Measurements from ENCODE around the gene KMO. TPM values are rescaled to one million over a fixed set of nuclear protein-coding genes. Genes with fewer than 3 reads are reported as not detected.
A peak's percentile ranks its signal among the peaks of the same experiment; 100 is the strongest.

The KMO gene
- 1 to 10 TPM in 2 of 4 donors, under 1 TPM in 1, not detected in 1; 0.62 to 3.1 (median 1.1) TPM for total RNA-seq

DNA sequence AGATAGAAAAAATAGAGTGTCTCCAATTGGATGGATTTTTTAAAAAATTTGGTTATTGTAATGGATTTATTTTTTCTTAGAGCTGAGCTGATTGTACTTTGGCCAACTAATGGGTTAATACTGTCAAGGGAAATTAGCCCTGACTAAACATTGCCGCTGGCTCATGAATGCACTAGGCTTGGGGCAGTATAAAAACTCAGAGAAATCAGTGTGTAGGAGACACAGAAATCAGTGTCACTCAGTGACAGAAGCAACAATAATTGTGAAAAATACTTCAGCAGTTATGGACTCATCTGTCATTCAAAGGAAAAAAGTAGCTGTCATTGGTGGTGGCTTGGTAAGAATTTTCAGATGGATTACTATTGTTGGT lies at the start of gene KMO:
TSS of gene KMO (plus strand) at position 217 of the 370 bp plus-strand sequence. CDS start at position 284, 67 bp downstream.
- WGBS, 2 donors (ENCODE audit: low coverage in 1 of 2), result 0 to 22% methylated on average over 1 of the region's 1 CpG
- Histone ChIP-seq H3K27me3 (peaks cover 15% of the 10 kb centered on the region), H3K27ac (peak within 1 kb of the TSS in 1 of 4 donors; percentile 28), H3K36me3 (no peaks in the 10 kb centered on the region), H3K4me3 (peak within 1 kb of the TSS; percentile 35 to 49), H3K4me1 (no peaks in the 10 kb centered on the region), H3K9me3 (no peaks in the 10 kb centered on the region)
- TF ChIP-seq EP300 (IDR thresholded peaks at IDR 0.05) (no peak), POLR2A (IDR thresholded peaks at IDR 0.05) (no peak), POLR2AphosphoS5 (IDR thresholded peaks at IDR 0.05) (no peak)
- TF ChIP-seq, protein P1, sequence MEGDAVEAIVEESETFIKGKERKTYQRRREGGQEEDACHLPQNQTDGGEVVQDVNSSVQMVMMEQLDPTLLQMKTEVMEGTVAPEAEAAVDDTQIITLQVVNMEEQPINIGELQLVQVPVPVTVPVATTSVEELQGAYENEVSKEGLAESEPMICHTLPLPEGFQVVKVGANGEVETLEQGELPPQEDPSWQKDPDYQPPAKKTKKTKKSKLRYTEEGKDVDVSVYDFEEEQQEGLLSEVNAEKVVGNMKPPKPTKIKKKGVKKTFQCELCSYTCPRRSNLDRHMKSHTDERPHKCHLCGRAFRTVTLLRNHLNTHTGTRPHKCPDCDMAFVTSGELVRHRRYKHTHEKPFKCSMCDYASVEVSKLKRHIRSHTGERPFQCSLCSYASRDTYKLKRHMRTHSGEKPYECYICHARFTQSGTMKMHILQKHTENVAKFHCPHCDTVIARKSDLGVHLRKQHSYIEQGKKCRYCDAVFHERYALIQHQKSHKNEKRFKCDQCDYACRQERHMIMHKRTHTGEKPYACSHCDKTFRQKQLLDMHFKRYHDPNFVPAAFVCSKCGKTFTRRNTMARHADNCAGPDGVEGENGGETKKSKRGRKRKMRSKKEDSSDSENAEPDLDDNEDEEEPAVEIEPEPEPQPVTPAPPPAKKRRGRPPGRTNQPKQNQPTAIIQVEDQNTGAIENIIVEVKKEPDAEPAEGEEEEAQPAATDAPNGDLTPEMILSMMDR (IDR thresholded peaks at IDR 0.05), result no peak
- ATAC-seq, result no peak

DNA sequence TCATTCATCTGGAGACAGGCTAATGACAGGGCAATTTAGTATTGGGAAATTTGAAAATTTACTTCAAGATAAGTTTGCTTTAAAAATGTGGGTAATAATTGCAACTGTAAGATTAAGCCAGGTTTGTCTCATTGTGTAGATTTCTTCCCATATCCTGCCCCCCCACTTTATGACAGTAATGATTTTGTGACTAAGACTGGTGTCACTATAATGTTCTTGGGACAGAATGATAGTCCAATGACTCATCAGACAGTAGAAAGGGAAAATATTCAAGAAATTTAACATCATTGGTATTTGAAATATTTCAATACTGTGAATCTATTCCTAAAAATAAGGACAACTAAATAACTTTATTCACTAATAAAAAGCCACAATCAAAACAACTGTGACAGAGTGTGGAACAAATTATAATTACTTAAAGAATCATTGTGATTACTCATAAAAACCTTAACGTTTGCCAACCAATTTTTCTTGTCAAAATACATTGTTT lies 49.4 kb upstream of the KMO start:
- no peak for ATAC-seq
- H3K9me3 ChIP-seq, result no peaks in the 10 kb centered on the region
- TF ChIP-seq POLR2A (IDR thresholded peaks at IDR 0.05), result no peak
- TF ChIP-seq EP300 (IDR thresholded peaks at IDR 0.05), result no peak
- TF ChIP-seq, protein P1 (IDR thresholded peaks at IDR 0.05), result no peak
- no peak for TF ChIP-seq POLR2AphosphoS5 (IDR thresholded peaks at IDR 0.05)
- 12 to 26% methylated on average over 1 of the region's 1 CpG for WGBS, 2 donors (ENCODE audit: low coverage in 1 of 2)
- H3K27me3 ChIP-seq, result no peaks in the 10 kb centered on the region
- H3K36me3 ChIP-seq, result no peaks in the 10 kb centered on the region
- no peak overlapping the region for H3K4me3 ChIP-seq
- H3K27ac ChIP-seq, result no peak overlapping the region
- H3K4me1 ChIP-seq, result no peaks in the 10 kb centered on the region

DNA sequence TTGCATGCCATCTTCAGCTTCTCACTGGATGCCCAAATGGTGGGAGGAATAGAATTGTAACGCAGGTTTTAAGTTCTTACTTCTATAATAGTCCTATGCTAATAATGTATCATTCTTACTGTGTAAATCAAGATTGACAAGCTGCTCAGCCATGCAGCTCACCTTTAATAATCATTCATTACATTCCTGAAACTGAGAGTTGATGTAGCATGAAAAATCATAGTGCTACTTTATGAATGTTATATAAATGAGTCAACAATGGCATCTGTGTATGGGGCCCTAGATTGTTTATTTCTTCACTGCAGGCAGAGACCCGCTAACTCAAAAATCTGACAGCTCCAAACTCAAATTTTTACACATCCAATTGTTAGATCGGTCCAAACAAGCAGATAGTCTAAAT lies 47.0 kb upstream of the KMO start:
- H3K9me3 ChIP-seq, result no peaks in the 10 kb centered on the region
- H3K4me1 ChIP-seq, result no peaks in the 10 kb centered on the region
- no peak for ATAC-seq
- TF ChIP-seq EP300 (IDR thresholded peaks at IDR 0.05) (no peak), POLR2AphosphoS5 (IDR thresholded peaks at IDR 0.05) (no peak), POLR2A (IDR thresholded peaks at IDR 0.05) (no peak)
- TF ChIP-seq, protein P1 (IDR thresholded peaks at IDR 0.05), result no peak
- no peak overlapping the region for H3K4me3 ChIP-seq
- no peaks in the 10 kb centered on the region for H3K27me3 ChIP-seq
- no peaks in the 10 kb centered on the region for H3K36me3 ChIP-seq
- H3K27ac ChIP-seq, result no peak overlapping the region
- WGBS, 2 donors (ENCODE audit: low coverage in 1 of 2), result 82 to 93% methylated on average over 3 of the region's 3 CpGs

DNA sequence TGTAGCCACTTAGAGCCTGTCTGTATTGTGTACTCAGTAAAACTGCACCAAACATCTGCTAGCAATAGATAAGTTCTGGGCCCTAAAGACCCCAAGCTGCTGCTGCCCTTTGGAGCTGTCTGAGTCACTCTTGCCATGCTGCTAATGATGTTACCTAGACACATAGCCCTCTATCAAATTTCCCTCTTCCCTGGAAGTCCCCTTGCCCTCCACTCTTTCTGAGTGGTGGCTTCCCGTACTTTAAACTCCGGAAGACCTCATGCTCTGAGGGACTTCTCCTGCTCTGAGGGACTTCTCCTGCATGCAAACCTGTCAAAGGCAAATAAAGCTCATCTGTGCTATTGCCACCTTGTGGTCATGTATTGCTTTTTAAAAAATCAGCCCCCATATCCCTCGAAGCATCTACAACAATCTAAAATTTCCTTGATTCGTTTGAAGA lies 46.6 kb upstream of the KMO start:
- Histone ChIP-seq H3K4me1 (no peaks in the 10 kb centered on the region), H3K4me3 (no peak overlapping the region), H3K36me3 (no peaks in the 10 kb centered on the region), H3K27ac (no peak overlapping the region), H3K27me3 (no peaks in the 10 kb centered on the region), H3K9me3 (no peaks in the 10 kb centered on the region)
- WGBS, 2 donors (ENCODE audit: low coverage in 1 of 2), result 84 to 94% methylated on average over 2 of the region's 4 CpGs
- TF ChIP-seq POLR2A (IDR thresholded peaks at IDR 0.05) (no peak), POLR2AphosphoS5 (IDR thresholded peaks at IDR 0.05) (no peak), EP300 (IDR thresholded peaks at IDR 0.05) (no peak)
- TF ChIP-seq, protein P1 (IDR thresholded peaks at IDR 0.05), result no peak
- ATAC-seq, result no peak

DNA sequence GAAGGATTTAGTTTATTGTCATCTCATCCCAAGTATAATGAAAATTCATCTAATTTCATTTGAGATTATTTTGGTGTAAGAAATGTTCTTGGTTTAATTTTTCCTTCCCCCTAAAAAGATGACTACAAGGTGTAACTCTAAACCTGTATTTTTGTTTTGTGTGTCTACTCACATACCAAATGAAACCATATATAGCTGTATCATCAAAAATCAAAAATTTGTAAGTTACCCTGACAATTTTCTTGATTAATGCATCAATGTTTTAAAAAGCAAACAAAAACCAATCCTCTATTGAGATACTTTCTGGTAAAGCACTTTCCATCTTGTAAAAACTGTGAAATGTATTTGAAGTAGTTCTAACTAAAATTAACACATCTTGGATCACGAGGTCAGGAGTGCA lies 43.4 kb upstream of the KMO start:
- no peaks in the 10 kb centered on the region for H3K9me3 ChIP-seq
- H3K4me1 ChIP-seq, result no peaks in the 10 kb centered on the region
- H3K36me3 ChIP-seq, result peaks cover 0 to 6% of the 10 kb centered on the region in 2 donors
- TF ChIP-seq POLR2AphosphoS5 (IDR thresholded peaks at IDR 0.05) (no peak), EP300 (IDR thresholded peaks at IDR 0.05) (no peak), POLR2A (IDR thresholded peaks at IDR 0.05) (no peak)
- TF ChIP-seq, protein P1 (IDR thresholded peaks at IDR 0.05), result no peak
- no peak overlapping the region for H3K27ac ChIP-seq
- H3K4me3 ChIP-seq, result no peak overlapping the region
- ATAC-seq, result no peak
- H3K27me3 ChIP-seq, result no peaks in the 10 kb centered on the region
- WGBS, 2 donors (ENCODE audit: low coverage in 1 of 2), result 100% methylated on average over 1 of the region's 1 CpG
